HFF-Myc (cell line): ENCODE results near the gene TCEAL1.
"Not testable (repeated sequence)": the region's sequence is repeated elsewhere in the genome, so short reads cannot be mapped to it uniquely, and the experiment has no call there.

Experiments
- DNase-seq: peaks from one replicate; pipeline ENCODE4 v3.0.0-alpha.2; 2011; ENCODE audit warnings: low read depth; ENCODE audit errors: extremely low read depth
- H3K4me3 ChIP-seq: replicated peaks from 2 replicates; pipeline ENCODE4 v1.5.1; 2011; ENCODE audit warnings: low read depth, mild to moderate bottlenecking, control low read depth, low read length
- TF ChIP-seq, protein P1 (sequence below): IDR thresholded peaks from 2 replicates; pipeline ENCODE4 v1.5.1; 2012; ENCODE audit warnings: mild to moderate bottlenecking, low read depth, low read length, control low read depth; ENCODE audit errors: missing control alignments

Gene TCEAL1

DNA sequence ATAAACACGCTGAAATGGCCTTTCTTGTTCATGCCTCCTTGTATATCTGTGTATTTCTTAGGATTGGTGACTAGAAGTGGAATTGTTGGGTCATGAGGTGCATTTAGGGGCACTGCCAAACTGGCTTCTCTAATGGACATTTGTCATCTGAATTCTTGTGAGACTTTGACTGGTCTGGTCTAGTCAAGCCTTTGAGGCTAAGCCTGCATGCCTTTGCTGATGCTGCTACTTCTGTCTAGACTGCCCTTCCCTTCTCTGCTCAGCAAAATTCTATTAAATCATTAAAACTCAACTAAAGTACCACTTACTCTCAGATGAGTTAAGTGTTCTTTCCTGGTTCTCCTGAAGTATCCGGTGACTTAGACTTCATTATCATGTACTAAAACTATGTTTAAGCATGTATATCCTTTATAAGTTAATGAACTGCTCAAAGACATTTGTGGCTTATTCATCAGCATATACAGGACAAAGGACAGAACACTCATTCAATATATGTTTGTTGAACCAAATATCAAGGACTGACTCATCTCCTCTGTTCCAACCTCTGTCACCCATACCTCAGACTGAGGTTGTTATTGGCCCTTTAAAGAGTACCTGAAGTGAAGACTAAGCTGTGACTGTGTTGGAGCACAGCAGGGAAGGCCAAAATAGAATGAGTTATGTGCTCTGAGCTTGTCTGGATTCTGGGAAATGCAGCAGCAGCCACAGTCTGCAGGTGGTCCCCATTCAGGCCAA lies 9.0 kb downstream of the TCEAL1 start:
- TF ChIP-seq, protein P1, sequence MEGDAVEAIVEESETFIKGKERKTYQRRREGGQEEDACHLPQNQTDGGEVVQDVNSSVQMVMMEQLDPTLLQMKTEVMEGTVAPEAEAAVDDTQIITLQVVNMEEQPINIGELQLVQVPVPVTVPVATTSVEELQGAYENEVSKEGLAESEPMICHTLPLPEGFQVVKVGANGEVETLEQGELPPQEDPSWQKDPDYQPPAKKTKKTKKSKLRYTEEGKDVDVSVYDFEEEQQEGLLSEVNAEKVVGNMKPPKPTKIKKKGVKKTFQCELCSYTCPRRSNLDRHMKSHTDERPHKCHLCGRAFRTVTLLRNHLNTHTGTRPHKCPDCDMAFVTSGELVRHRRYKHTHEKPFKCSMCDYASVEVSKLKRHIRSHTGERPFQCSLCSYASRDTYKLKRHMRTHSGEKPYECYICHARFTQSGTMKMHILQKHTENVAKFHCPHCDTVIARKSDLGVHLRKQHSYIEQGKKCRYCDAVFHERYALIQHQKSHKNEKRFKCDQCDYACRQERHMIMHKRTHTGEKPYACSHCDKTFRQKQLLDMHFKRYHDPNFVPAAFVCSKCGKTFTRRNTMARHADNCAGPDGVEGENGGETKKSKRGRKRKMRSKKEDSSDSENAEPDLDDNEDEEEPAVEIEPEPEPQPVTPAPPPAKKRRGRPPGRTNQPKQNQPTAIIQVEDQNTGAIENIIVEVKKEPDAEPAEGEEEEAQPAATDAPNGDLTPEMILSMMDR = no peak
- no peak for DNase-seq
- no peak overlapping the region for H3K4me3 ChIP-seq

DNA sequence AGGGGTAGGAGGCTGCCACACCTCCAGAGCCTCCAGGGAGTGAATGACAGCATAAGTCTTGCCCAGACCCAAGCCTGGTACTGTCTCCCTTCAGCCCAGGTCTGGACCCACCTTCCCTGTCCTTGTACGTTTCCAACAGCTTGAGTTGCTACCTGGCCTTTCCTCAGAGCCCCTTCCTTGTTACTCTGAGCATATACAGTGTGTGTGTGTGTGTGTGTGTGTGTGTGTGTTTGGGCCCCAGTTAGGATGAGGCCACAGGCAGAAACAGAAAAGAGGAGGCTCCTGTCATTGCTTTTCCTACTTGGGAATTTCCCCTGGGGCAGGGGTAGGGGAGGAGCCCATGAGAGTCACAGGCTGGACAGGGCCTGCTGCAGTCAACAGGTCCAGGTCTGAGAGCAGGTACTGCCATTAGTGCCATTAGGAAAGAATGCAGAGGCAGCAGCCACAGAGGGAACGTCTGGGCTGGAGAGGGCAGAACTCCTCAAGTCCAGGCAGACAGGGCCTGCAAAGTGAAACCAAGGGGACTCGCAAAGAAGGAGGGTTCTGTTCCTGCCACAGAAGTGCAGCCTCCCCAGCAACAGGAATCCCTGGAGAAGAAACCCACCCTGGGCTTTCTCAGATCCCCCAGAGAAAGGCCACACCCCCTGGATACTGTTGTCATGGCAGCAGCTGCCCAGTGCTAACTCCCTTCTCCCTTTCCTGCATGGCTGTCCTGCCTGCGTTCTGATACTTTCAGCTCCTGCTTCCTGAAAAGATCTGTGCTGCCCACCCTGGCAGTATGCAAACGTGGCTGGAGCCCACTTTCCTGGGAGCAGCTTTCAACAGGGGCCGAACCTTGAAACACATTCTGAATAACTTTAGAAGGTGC lies 9.9 kb downstream of the TCEAL1 start:
- not testable (repeated sequence) for DNase-seq, H3K4me3 ChIP-seq

DNA sequence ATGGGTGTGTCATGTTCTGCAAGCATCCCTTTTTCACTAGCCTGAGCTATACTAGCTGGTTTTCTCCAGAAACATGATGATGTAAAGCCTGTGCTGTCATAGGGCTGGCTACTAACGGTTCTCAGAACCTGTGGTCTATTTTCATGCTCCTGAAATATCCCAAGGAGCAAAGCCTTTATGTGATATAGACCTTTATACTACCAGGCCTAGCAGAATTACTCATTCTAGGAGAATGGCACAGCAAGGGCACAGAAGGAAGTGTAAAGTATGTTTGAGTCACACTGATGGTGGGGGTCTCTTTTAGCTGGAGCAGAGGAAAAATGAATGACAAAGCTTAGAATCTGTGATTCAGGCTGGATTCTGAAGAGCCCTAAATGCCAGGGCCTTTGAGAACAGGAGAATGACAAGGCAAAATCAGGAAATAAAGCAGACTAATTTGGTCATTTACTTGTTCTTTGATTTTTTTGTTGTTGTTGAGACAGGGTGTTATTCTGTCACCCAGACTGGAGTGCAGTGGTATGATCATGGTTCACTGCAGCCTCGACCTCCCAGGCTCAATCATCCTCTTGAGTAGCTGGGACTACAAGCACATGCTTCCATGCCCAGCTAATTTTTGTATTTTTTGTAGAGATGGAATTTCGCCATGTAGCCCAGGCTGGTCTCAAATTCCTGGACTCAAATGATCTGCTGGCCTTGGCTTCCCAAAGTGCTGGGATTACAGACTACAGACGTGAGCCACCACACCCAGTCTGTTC lies 11.8 kb downstream of the TCEAL1 start:
- no peak overlapping the region for H3K4me3 ChIP-seq
- no peak for DNase-seq
- TF ChIP-seq, protein P1 = no peak

DNA sequence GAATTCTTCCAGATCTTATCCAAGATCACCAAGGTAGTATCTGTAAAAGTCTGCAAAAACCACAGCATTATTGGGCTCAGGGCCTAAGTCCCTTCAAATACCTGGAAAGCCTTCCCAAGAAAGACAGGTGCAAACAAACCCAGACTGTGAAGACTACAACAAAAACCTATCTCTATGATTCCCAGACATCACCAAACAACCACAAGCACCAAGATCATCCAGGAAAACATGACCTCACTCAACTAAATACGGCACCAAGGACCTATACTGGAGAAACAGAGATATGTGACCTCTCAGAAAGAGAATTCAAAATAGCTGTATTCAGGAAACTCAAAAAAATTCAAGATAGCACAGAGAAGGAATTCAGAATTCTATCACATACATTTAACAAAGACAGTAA lies 15.3 kb downstream of the TCEAL1 start:
- TF ChIP-seq, protein P1 = no peak
- no peak overlapping the region for H3K4me3 ChIP-seq
- no peak for DNase-seq

DNA sequence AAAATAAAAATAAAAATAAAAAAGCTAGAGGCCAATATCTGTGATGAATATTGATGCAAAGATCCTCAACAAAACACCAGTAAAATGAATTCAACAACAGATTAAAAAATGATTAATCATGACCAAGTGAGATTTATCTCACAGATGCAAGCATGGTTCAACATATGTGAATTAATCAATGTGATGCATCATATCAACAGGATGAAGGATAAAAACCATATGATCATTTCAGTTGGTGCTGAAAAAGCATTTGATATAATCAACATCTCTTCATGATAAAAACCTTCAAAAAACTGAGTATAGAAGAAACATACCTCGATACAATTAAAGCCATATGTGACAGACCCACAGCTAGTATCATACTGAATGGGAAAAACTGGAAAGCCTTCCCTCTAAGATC lies 18.9 kb downstream of the TCEAL1 start:
- H3K4me3 ChIP-seq = no peak overlapping the region
- TF ChIP-seq, protein P1 = no peak
- DNase-seq = no peak

DNA sequence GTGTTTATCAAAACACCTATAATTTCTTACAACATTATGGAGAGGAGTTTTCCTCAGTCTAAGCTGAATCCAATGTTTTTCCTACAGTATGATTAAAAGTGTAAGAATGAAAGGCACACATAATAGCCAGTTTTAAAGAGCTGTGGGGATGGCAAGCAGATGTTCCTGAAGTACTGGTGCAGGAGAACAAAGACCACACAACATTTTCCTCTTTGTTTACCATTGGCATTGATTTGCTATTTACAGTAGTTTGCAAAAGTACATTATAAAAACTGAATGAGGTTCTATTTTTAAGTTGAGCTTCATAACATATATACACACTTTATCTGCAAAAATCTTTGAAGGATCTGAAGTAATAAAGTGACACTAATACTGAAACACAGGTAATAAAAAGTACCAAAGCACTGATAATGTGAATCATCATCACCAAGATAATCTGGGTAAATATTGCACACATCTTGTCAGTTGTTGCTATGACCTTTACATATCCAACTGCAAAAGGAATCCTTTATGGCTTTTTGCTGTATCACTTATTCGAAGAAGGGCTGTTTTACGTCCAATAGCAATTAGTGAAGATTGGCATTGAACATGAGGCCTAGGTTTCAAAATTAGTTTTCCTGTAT lies 22.5 kb downstream of the TCEAL1 start:
- DNase-seq = no peak
- no peak overlapping the region for H3K4me3 ChIP-seq
- TF ChIP-seq, protein P1 = no peak

DNA sequence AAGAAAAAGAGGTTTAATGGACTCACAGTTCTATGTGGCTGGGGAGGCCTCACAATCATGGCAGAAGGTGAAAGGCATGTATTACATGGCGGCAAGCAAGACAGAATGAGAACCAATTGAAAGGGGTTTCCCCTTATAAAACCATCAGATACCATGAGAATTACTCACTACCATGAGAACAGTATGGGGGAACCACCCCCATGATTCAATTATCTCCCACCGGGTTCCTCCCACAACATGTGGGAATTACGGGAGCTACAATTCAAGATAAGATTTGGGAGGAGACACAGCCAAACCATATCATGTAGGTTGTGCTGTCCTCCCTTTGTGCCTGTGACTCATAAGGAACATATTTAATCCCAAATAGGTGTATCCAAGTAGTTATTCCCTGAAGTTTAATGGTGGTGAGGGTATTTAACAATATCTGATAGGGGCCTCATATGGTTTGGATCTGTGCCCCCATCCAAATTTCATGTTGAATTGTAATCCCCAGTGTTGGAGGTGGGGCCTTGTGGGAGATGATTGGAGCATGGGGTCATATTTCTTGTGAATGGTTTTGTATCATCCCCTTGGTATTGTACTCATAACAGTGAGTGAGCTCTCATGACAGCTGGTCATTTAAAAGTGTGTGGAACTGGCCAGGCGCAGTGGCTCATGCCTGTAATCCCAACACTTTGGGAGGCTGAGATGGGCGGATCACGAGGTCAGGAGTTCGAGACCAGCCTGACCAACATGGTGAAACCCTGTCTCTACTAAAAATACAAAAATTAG lies 26.6 kb downstream of the TCEAL1 start:
- DNase-seq = not testable (repeated sequence)

More for the DNA sequence above, 26.6 kb downstream of the TCEAL1 start:
- not testable (repeated sequence) for H3K4me3 ChIP-seq
